ENCODE measurements around the gene WDR90. TPM values are rescaled to one million over a fixed set of nuclear protein-coding genes. Genes with fewer than 3 reads are reported as not detected.

The WDR90 gene
- total RNA-seq, 1 experiment from 2014 or later, result 68.2 TPM

DNA sequence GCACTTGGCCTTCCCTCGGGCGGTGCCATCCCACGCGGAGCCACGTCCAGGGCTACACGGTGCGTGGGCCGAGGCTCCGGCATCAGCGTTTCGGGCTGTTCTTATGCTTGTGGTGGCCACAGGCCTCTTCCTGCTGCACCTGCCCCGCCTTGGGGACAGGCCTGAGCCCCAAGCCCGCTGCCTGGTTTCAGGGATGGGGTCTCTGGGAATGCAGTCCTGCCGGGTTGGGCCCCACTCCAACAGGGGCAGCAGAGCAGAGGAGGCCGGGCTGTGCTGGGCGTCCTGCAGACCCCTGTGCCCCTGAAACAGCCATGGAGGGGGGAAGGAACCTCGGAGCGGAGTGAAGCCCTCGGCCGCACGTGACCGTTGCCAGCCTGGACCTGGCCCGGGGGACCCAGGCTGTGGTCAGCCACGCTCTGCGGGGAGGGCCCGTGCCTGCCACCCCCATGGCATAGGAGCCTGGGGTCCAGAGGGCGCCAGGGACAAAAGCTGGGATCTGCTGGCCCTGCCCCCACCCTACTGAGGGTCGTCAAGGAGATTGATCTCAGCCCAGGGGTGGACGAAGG lies 18.8 kb upstream of the WDR90 start:
- no peak overlapping the region for H2BK15ac ChIP-seq (ENCODE audit: low read depth, low read length)
- Mint-ChIP-seq H3K4me3 (peak overlapping the region in 1 of 2 experiments; percentile 47; a peak in 2 of 5 replicates), H3K36me3 (ENCODE audit: insufficient read depth in 1 of 3, low read depth in 3 of 3) (peaks cover 0 to 14% (median 0%) of the 10 kb centered on the region in 3 experiments; a peak in 4 of 7 replicates), H3K27ac (peak overlapping the region in 2 of 3 experiments; percentile 57 to 67; a peak in 1 of 7 replicates), H3K4me1 (peaks cover 6 to 30% of the 10 kb centered on the region in 2 experiments; a peak in 3 of 4 replicates), H3K27me3 (ENCODE audit: low read depth) (no peaks in the 10 kb centered on the region), H3K9me3 (no peaks in the 10 kb centered on the region)
- H3K9ac ChIP-seq (ENCODE audit: extremely low read depth, insufficient read length, low read length), result no peak overlapping the region
- H3K27ac ChIP-seq (ENCODE audit: insufficient read length, low read depth, low read length), result no peak overlapping the region
- no CpG with 5 or more reads among the region's 29 CpGs for WGBS (ENCODE audit: extremely low coverage, insufficient read length, low lambda C conversion rate)
- no peak for DNase-seq
- no peak overlapping the region for H3K23ac ChIP-seq (ENCODE audit: insufficient read length, low read depth, low read length)
- H3K79me2 ChIP-seq (ENCODE audit: insufficient read depth, low read length), result no peaks in the 10 kb centered on the region
- H3K23me2 ChIP-seq (ENCODE audit: insufficient read length, low read depth, low read length, poor library complexity, severe bottlenecking), result peaks cover 8% of the 10 kb centered on the region
- H2BK12ac ChIP-seq (ENCODE audit: insufficient read length, low read depth, low read length), result no peak overlapping the region
- H4K5ac ChIP-seq (ENCODE audit: insufficient read length, low read depth, low read length), result no peak overlapping the region
- H3K4me2 ChIP-seq (ENCODE audit: insufficient read depth, insufficient read length, low read length), result peak overlapping the region; percentile 16
- H3K27me3 ChIP-seq (ENCODE audit: insufficient read depth, low read length), result no peaks in the 10 kb centered on the region
- no peak overlapping the region for H3K56ac ChIP-seq (ENCODE audit: insufficient read length, low read depth, low read length)
- TF ChIP-seq CTCF (conservative IDR thresholded peaks at IDR 0.05), result no peak
- no peak overlapping the region for H2AK5ac ChIP-seq (ENCODE audit: insufficient read length, low read length)
- no peaks in the 10 kb centered on the region for H3K9me3 ChIP-seq (ENCODE audit: control insufficient read depth, low read depth, low read length)
- H3K4me1 ChIP-seq (ENCODE audit: insufficient read depth, low read length), result no peaks in the 10 kb centered on the region; the same call in 1 of the 2 replicates
- H3K14ac ChIP-seq (ENCODE audit: insufficient read depth, low read length), result peak overlapping the region; percentile 3
- peak overlapping the region; percentile 4 for H3K18ac ChIP-seq (ENCODE audit: insufficient read length, low read depth, low read length)
- H2AFZ ChIP-seq (ENCODE audit: low read length), result no peak overlapping the region
- H4K20me1 ChIP-seq (ENCODE audit: control insufficient read depth, insufficient read depth, insufficient read length), result no peaks in the 10 kb centered on the region
- no peak overlapping the region for H4K8ac ChIP-seq (replicated peaks; ENCODE audit: insufficient read length, low read depth, low read length)
- H4K91ac ChIP-seq (ENCODE audit: insufficient read length, low read depth, low read length), result no peak overlapping the region
- no peaks in the 10 kb centered on the region for H3K79me1 ChIP-seq (ENCODE audit: insufficient read depth, low read depth, low read length, poor library complexity, severe bottlenecking)
- H3T11ph ChIP-seq (ENCODE audit: low read length), result no peak overlapping the region
- H2BK20ac ChIP-seq (ENCODE audit: low read depth, low read length, poor library complexity, severe bottlenecking), result no peak overlapping the region
- H3K4ac ChIP-seq (ENCODE audit: low read depth, low read length), result no peak overlapping the region
- H2BK120ac ChIP-seq (ENCODE audit: low read depth, low read length, poor library complexity, severe bottlenecking), result no peak overlapping the region
- H2BK5ac ChIP-seq (ENCODE audit: insufficient read length, low read length), result no peak overlapping the region
